NCI-H1436 treated with DMSO at 0.1 percent for 48 hours (cell line): ENCODE results near the gene LINGO4.

Experiments used
- DNase-seq: peaks from one replicate; lab custom pipeline; 2025; lab: John Stamatoyannopoulos, UW

LINGO4 gene

GRCh38 chr1:151813271-151813977 lies 8.2 kb upstream of the LINGO4 start:
- DNase-seq = no peak

GRCh38 chr1:151811181-151811580 lies 6.0 kb upstream of the LINGO4 start:
- DNase-seq = no peak

GRCh38 chr1:151809985-151810556 lies 4.9 kb upstream of the LINGO4 start:
- no peak for DNase-seq

- no peak for DNase-seq
Measured at GRCh38 chr1:151809290-151809984, 4.2 kb upstream of the LINGO4 start.

- no peak for DNase-seq
Measured at GRCh38 chr1:151807766-151808165, 2.5 kb upstream of the LINGO4 start.

- DNase-seq = no peak
Measured at GRCh38 chr1:151807131-151807530, 1.9 kb upstream of the LINGO4 start.

- DNase-seq = no peak
Measured at GRCh38 chr1:151806170-151806569, 951 bp upstream of the LINGO4 start.

GRCh38 chr1:151803915-151804314 lies 1.3 kb downstream of the LINGO4 start:
- no peak for DNase-seq

GRCh38 chr1:151803164-151803563 lies 2.1 kb downstream of the LINGO4 start:
- no peak for DNase-seq

- DNase-seq = no peak
Measured at GRCh38 chr1:151802372-151802771, 2.8 kb downstream of the LINGO4 start.

GRCh38 chr1:151801846-151802245 lies 3.4 kb downstream of the LINGO4 start:
- DNase-seq = no peak

- DNase-seq = no peak
Measured at GRCh38 chr1:151801310-151801820, 3.9 kb downstream of the LINGO4 start.

GRCh38 chr1:151800830-151801229 lies 4.4 kb downstream of the LINGO4 start:
- DNase-seq = no peak

- no peak for DNase-seq
Measured at GRCh38 chr1:151799179-151800022, 5.8 kb downstream of the LINGO4 start.

GRCh38 chr1:151798571-151798970 lies 6.6 kb downstream of the LINGO4 start:
- DNase-seq = no peak

- DNase-seq = no peak
Measured at GRCh38 chr1:151790940-151791651, 14.1 kb downstream of the LINGO4 start.

GRCh38 chr1:151790071-151790939 lies 14.9 kb downstream of the LINGO4 start, which contains the start of gene TDRKH:
Gene TDRKH (minus strand): TSS chr1:151790500. CDS start chr1:151783022, 7,478 bp downstream.
- peak; percentile 98 for DNase-seq

GRCh38 chr1:151787689-151788088 lies 17.5 kb downstream of the LINGO4 start:
- no peak for DNase-seq

- DNase-seq = no peak
Measured at GRCh38 chr1:151783796-151784195, 21.4 kb downstream of the LINGO4 start.

GRCh38 chr1:151782741-151783140 lies 22.5 kb downstream of the LINGO4 start:
- DNase-seq = no peak
